HFFc6 (cell line): Measurements from ENCODE around the gene TMEM144. TPM values are rescaled to one million over a fixed set of nuclear protein-coding genes. Genes with fewer than 3 reads are reported as not detected.

ENCODE experiments used
- DNase-seq: peaks from one replicate; pipeline ENCODE4 v3.0.0-alpha.2; 2018
- H3K27ac Mint-ChIP-seq: 2 replicates; pipeline ENCODE4 v1.8.0; 2020; ENCODE audit warnings: mild to moderate bottlenecking, mixed read lengths
- H3K27me3 Mint-ChIP-seq: 2 replicates; pipeline ENCODE4 v1.8.0; 2021; ENCODE audit warnings: mild to moderate bottlenecking, moderate library complexity, mixed read lengths; ENCODE audit not compliant: insufficient read depth
- H3K36me3 Mint-ChIP-seq: 2 replicates; pipeline ENCODE4 v1.8.0; 2021; ENCODE audit warnings: low read depth, mixed read lengths
- H3K4me1 Mint-ChIP-seq: 2 replicates; pipeline ENCODE4 v1.8.0; 2020; ENCODE audit warnings: low read depth, mixed read lengths
- H3K4me3 Mint-ChIP-seq: 2 replicates; pipeline ENCODE4 v1.8.0; 2020; ENCODE audit warnings: mild to moderate bottlenecking, moderate library complexity, mixed read lengths
- H3K9me3 Mint-ChIP-seq: 2 replicates; pipeline ENCODE4 v1.8.0; 2020; ENCODE audit warnings: mild to moderate bottlenecking, mixed read lengths
- CTCF ChIP-seq: fragments of 200-600 bp; sonication (generic); IDR thresholded peaks from 2 replicates; pipeline ENCODE4 v1.5.0; 2021; ENCODE audit warnings: antibody characterized with exemption, mild to moderate bottlenecking
- total RNA-seq, 6 experiments: library from RNA; stranded (reverse); fragmentation: NEBNext Ultra II Directional; extraction: Animal tissue kit (Norgen Biotek cat#: 25700); gene quantifications; 2 replicates in 1 of 6; 3 replicates in 5 of 6; pipeline ENCODE4 v1.2.3, GENCODE V29; 2021

Gene TMEM144
- total RNA-seq, 6 experiments from 2014 or later, result 0.18 to 0.34 (median 0.29) TPM; not detected in 1

DNA sequence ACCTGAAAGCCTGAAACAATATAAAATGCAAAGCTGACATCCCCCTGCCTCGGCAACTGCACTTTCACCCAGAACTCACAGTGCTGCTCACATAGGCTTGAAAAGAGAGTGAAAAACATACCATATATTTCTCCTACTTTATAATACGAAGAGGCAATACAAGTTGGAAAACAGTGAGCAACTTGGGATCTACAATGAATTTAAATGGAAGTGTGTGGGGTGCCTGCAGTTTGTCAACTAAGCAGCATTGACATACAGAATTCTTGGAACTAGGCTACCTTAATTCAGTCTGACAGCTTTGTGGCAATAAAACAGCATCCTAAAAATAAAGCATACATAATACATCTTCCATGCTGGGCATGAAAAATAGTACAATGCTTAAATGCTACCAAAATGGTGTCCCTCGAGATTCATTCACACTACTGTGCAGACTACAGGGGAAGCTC is 45.5 kb upstream of the TMEM144 start:
- Mint-ChIP-seq H3K4me3 (no peak overlapping the region), H3K4me1 (peaks cover 29% of the 10 kb centered on the region), H3K36me3 (no peaks in the 10 kb centered on the region), H3K27ac (no peak overlapping the region), H3K27me3 (no peaks in the 10 kb centered on the region), H3K9me3 (no peaks in the 10 kb centered on the region)
- DNase-seq, result no peak
- TF ChIP-seq CTCF, result no peak

DNA sequence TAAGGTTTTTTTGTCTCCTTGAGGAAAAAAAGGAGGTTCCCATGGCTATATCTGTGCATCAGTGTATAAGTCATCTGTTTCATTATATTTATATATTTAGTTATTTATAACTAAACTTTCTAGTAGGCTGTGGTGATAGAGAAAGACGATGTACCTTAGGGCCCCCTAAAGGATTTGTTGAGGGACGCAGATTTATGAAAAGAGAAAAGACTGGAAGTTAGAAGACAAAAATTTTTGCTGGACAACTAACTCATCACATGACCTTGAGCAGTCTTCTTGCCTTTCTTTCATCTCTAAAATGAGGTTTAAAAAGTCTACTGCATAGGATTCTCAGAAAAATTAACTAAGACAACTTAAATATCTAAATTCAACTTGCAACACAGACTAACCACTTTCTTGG is 43.6 kb upstream of the TMEM144 start:
- no peak overlapping the region for H3K27ac Mint-ChIP-seq
- no peak overlapping the region for H3K4me3 Mint-ChIP-seq
- H3K27me3 Mint-ChIP-seq, result no peaks in the 10 kb centered on the region
- no peak for TF ChIP-seq CTCF
- no peak for DNase-seq
- H3K4me1 Mint-ChIP-seq, result peaks cover 24% of the 10 kb centered on the region
- no peaks in the 10 kb centered on the region for H3K36me3 Mint-ChIP-seq
- no peaks in the 10 kb centered on the region for H3K9me3 Mint-ChIP-seq

DNA sequence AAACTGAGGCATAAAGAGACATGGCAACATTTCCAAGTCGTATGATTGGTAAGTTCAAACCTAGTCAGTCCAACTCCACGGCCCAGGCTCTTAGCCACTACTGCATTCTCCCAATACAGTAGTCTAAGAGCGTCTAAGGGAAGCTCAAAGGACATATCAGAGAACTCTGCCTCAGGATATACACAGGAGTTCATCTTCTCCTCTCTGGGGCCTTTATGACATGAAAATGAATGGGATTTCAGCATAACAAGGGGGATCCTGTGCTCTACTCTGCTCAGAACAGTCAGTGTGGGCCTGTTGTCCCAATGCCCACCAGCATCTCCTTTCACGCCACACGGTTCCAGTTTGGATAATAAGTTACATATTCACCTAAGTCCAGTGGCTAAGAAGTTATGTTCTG is 41.7 kb upstream of the TMEM144 start:
- Mint-ChIP-seq H3K9me3 (no peaks in the 10 kb centered on the region), H3K27me3 (no peaks in the 10 kb centered on the region; the same call in 1 of the 2 replicates), H3K4me3 (no peak overlapping the region), H3K27ac (no peak overlapping the region), H3K36me3 (no peaks in the 10 kb centered on the region), H3K4me1 (peaks cover 28% of the 10 kb centered on the region)
- DNase-seq, result no peak
- TF ChIP-seq CTCF, result no peak

DNA sequence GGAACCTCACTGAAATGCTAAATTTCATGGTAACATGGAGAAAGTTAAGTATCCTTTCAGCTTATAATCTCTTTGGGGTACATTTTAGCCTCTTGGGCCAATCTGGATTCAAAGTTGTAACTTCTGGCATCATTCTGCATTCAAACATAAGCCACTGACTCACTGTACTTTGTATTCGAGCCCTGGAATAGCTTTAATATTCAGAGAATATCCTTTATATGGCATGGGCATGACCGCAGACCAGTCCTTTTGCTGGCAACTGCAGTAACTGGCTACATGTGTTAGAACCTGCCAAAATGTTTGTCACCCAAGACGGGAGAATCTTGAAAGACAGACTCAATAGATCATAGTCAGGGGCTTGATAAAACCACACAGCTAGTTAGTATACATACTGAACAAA is 40.8 kb upstream of the TMEM144 start:
- Mint-ChIP-seq H3K27me3 (no peaks in the 10 kb centered on the region; the same call in 1 of the 2 replicates), H3K4me1 (peaks cover 28% of the 10 kb centered on the region), H3K9me3 (no peaks in the 10 kb centered on the region), H3K4me3 (peak overlapping the region; percentile 15; the same call in 1 of the 2 replicates), H3K27ac (no peak overlapping the region), H3K36me3 (no peaks in the 10 kb centered on the region)
- no peak for DNase-seq
- no peak for TF ChIP-seq CTCF

- H3K4me3 Mint-ChIP-seq, result peak overlapping the region; percentile 57; the same call in 1 of the 2 replicates
- no peaks in the 10 kb centered on the region; the same call in 1 of the 2 replicates for H3K27me3 Mint-ChIP-seq
- no peak for TF ChIP-seq CTCF
- H3K36me3 Mint-ChIP-seq, result no peaks in the 10 kb centered on the region
- no peak for DNase-seq
- H3K9me3 Mint-ChIP-seq, result no peaks in the 10 kb centered on the region
- H3K27ac Mint-ChIP-seq, result no peak overlapping the region
- peaks cover 28% of the 10 kb centered on the region for H3K4me1 Mint-ChIP-seq
Observed at GRCh38 chr4:158169931-158170690, 40.2 kb upstream of the TMEM144 start.
